Measurements from ENCODE around the gene SURF4. TPM values are rescaled to one million over a fixed set of nuclear protein-coding genes. Genes with fewer than 3 reads are reported as not detected.
A peak's percentile ranks its signal among the peaks of the same experiment; 100 is the strongest.

SURF4 gene
- total and polyA plus RNA-seq, 2 of the 13 experiments (the other 11 are each of a cell fraction or from before 2014, with no cell fraction given) = 220 to 265 TPM

- intact Hi-C loops (cut with micrococcal nuclease; ENCODE audit: unreplicated experiment) = loop anchor here (1.0 to 2.0 kb wide), 2 partner anchors 18 to 80 kb away; no protein-coding TSS in a partner anchor
- H3K36me3 ChIP-seq (replicated peaks in 1 of 2; ENCODE audit: control insufficient read depth in 1 of 2, insufficient read depth in 2 of 2, low read length in 2 of 2) = peaks cover 28 to 53% of the 10 kb centered on the region in 2 experiments; a peak in 4 of 5 replicates
- CTCF ChIA-PET (ENCODE audit: low intra/inter-chr PET ratio, low total read pairs) = interaction anchor here (0.6 to 1.9 kb wide), 5 partner anchors 15 to 82 kb away, joined by 3 to 39 read pairs (median 4); partner anchors contain the start of gene ADAMTS13
- 0 out of 2 replicates have a peak, but pooled peaks have one; percentile 44 for TF ChIP-seq MAX (IDR thresholded peaks at IDR 0.05)
- TF ChIP-seq CTCF (CRISPR knock-in tag; IDR thresholded peaks at IDR 0.05) = peak; percentile 96
- TF ChIP-seq HNRNPH1 (optimal IDR thresholded peaks at IDR 0.05; ENCODE audit: low read depth, low read length) = no peak
- no peak for TF ChIP-seq MTA1 (CRISPR knock-in tag; IDR thresholded peaks at IDR 0.05; ENCODE audit: borderline replicate concordance)
- no peak for TF ChIP-seq ZNF678 (CRISPR knock-in tag; IDR thresholded peaks at IDR 0.05)
- no peak for TF ChIP-seq PBX2 (CRISPR knock-in tag; IDR thresholded peaks at IDR 0.05)
- peak; percentile 58 for TF ChIP-seq ZNF574 (CRISPR knock-in tag; IDR thresholded peaks at IDR 0.05)
- TF ChIP-seq ONECUT2 (CRISPR knock-in tag; IDR thresholded peaks at IDR 0.05) = no peak
- TF ChIP-seq TCF7L2 (IDR thresholded peaks at IDR 0.05; ENCODE audit: low read depth, low read length) = no peak
- no peak for TF ChIP-seq ZBTB7A (CRISPR knock-in tag; IDR thresholded peaks at IDR 0.05)
- TF ChIP-seq RAD21 (CRISPR knock-in tag; IDR thresholded peaks at IDR 0.05) = peak; percentile 91
- no peak for TF ChIP-seq SMARCE1 (IDR thresholded peaks at IDR 0.05; ENCODE audit: borderline replicate concordance)
- TF ChIP-seq RNF2 (conservative IDR thresholded peaks at IDR 0.05; ENCODE audit: low read depth) = no peak
- TF ChIP-seq ZBTB33 (CRISPR knock-in tag; IDR thresholded peaks at IDR 0.05) = peak; percentile 96
Observed at GRCh38 chr9:133406480-133407307, 30.8 kb upstream of the SURF4 start.

More at GRCh38 chr9:133406480-133407307, 30.8 kb upstream of the SURF4 start:
- H3K79me2 ChIP-seq (ENCODE audit: insufficient read depth, low read length) = no peaks in the 10 kb centered on the region
- H3K27ac ChIP-seq (ENCODE audit: extremely low read length, insufficient read depth, low read length) = no peak overlapping the region
- no peak overlapping the region for H3K4me2 ChIP-seq (ENCODE audit: low read depth, low read length)
- 52% methylated on average over 11 of the region's 24 CpGs for WGBS (ENCODE audit: low lambda C conversion rate)
- peak; percentile 52 for DNase-seq (ENCODE audit: low spot score)
- POLR2A ChIA-PET = no interaction called here
- no peak overlapping the region for H2AFZ ChIP-seq (ENCODE audit: low read length)
- H3K9ac ChIP-seq (ENCODE audit: insufficient read depth, low read depth, low read length) = no peak overlapping the region
- in situ Hi-C loops (cut with HindIII; ENCODE audit: extremely low pct_ligation_motif_present, low pct_unique_long_range_greater_than_20kb) = loop anchor here (5.0 kb wide), 2 partner anchors 49 to 81 kb away; partner anchors contain the start of genes SURF1 and SURF2
- ATAC-seq = peak; percentile 87
- no peak overlapping the region for H3K4me3 ChIP-seq (replicated peaks in 1 of 3; ENCODE audit: insufficient read depth in 1 of 3, low read depth in 2 of 3, low read length in 3 of 3)
- no peaks in the 10 kb centered on the region for H3K27me3 ChIP-seq (ENCODE audit: control insufficient read depth in 1 of 2, insufficient read depth in 2 of 2, low read length in 2 of 2)
- H3K4me1 ChIP-seq (ENCODE audit: insufficient read depth, low read length) = peaks cover 8% of the 10 kb centered on the region
- H3K9me3 ChIP-seq (ENCODE audit: low read length) = no peaks in the 10 kb centered on the region
- TSS peak; percentile 11 for BruUV-seq (replicated peaks)
- FAIRE-seq = peak; percentile 76
- 0 out of 2 replicates have a peak, but pooled peaks cover 4% of the 10 kb centered on the region for H4K20me1 ChIP-seq (ENCODE audit: insufficient read depth, low read length)
